ENCODE results near the gene TMEM52. TPM values are rescaled to one million over a fixed set of nuclear protein-coding genes. Genes with fewer than 3 reads are reported as not detected.

Gene TMEM52
- total RNA-seq, 4 donors from 2014 or later: 2.9 to 6.4 (median 4.1) TPM

GRCh38 chr1:1958071-1958541 lies 39.0 kb upstream of the TMEM52 start:
- intact Hi-C loops (cut with DNase I; ENCODE audit: low total_unique reads): loop anchor here (5.0 kb wide), 1 partner anchor 89 kb away; no protein-coding TSS in a partner anchor
- 81 to 82% methylated on average over 29 of the region's 29 CpGs for WGBS, 2 donors
- H3K4me3 ChIP-seq (ENCODE audit: low read depth, poor library complexity, severe bottlenecking): no peak overlapping the region
- DNase-seq (ENCODE audit: low spot score in 2 of 2): no peak
- TF ChIP-seq POLR2A (IDR thresholded peaks at IDR 0.05) (no peak), CTCF (IDR thresholded peaks at IDR 0.05) (no peak)

GRCh38 chr1:1957533-1957961 lies 38.5 kb upstream of the TMEM52 start:
- WGBS, 2 donors: 90% methylated on average over 16 to 19 of the region's 22 CpGs
- DNase-seq (ENCODE audit: low spot score in 2 of 2): no peak
- TF ChIP-seq CTCF (IDR thresholded peaks at IDR 0.05): no peak
- H3K4me3 ChIP-seq (ENCODE audit: low read depth, poor library complexity, severe bottlenecking): no peak overlapping the region
- intact Hi-C loops (cut with DNase I; ENCODE audit: low total_unique reads): loop anchor here (5.0 kb wide), 1 partner anchor 90 kb away; no protein-coding TSS in a partner anchor

GRCh38 chr1:1956586-1957532 lies 37.8 kb upstream of the TMEM52 start:
- no peak for DNase-seq (ENCODE audit: low spot score in 2 of 2)
- H3K4me3 ChIP-seq (ENCODE audit: low read depth, poor library complexity, severe bottlenecking): no peak overlapping the region
- WGBS, 2 donors: 91 to 95% methylated on average over 36 to 38 of the region's 38 CpGs
- intact Hi-C loops (cut with DNase I; ENCODE audit: low total_unique reads): loop anchor here (5.0 kb wide), 1 partner anchor 90 kb away; no protein-coding TSS in a partner anchor
- no peak for TF ChIP-seq CTCF (IDR thresholded peaks at IDR 0.05)
- TF ChIP-seq POLR2A (IDR thresholded peaks at IDR 0.05): no peak

- intact Hi-C loops (cut with DNase I; ENCODE audit: low total_unique reads): loop anchor here (5.0 kb wide), 1 partner anchor 91 kb away; no protein-coding TSS in a partner anchor
- no peak overlapping the region for H3K4me3 ChIP-seq (ENCODE audit: low read depth, poor library complexity, severe bottlenecking)
- no peak for TF ChIP-seq CTCF (IDR thresholded peaks at IDR 0.05)
- TF ChIP-seq POLR2A (IDR thresholded peaks at IDR 0.05): no peak
- WGBS, 2 donors: 73 to 83% methylated on average over 2 to 5 of the region's 7 CpGs
- no peak for DNase-seq (ENCODE audit: low spot score in 2 of 2)
These were observed 37.0 kb upstream of the TMEM52 start for GRCh38 chr1:1956101-1956500.

GRCh38 chr1:1955621-1956094 lies 36.6 kb upstream of the TMEM52 start:
- intact Hi-C loops (cut with DNase I; ENCODE audit: low total_unique reads): loop anchor here (5.0 kb wide), 1 partner anchor 92 kb away; no protein-coding TSS in a partner anchor
- H3K4me3 ChIP-seq (ENCODE audit: low read depth, poor library complexity, severe bottlenecking): no peak overlapping the region
- no peak for DNase-seq (ENCODE audit: low spot score in 2 of 2)
- no peak for TF ChIP-seq POLR2A (IDR thresholded peaks at IDR 0.05)
- TF ChIP-seq CTCF (IDR thresholded peaks at IDR 0.05): no peak
- WGBS, 2 donors: 81 to 83% methylated on average over 14 of the region's 14 CpGs
